HFFc6 (cell line): ENCODE measurements around the gene PIK3R1. TPM values are rescaled to one million over a fixed set of nuclear protein-coding genes. Genes with fewer than 3 reads are reported as not detected.

ENCODE experiments used
- DNase-seq: peaks from one replicate; pipeline ENCODE4 v3.0.0-alpha.2; 2018
- H3K27ac Mint-ChIP-seq: 2 replicates; pipeline ENCODE4 v1.8.0; 2020; ENCODE audit warnings: mild to moderate bottlenecking, mixed read lengths
- H3K27me3 Mint-ChIP-seq: 2 replicates; pipeline ENCODE4 v1.8.0; 2021; ENCODE audit warnings: mild to moderate bottlenecking, moderate library complexity, mixed read lengths; ENCODE audit not compliant: insufficient read depth
- H3K36me3 Mint-ChIP-seq: 2 replicates; pipeline ENCODE4 v1.8.0; 2021; ENCODE audit warnings: low read depth, mixed read lengths
- H3K4me1 Mint-ChIP-seq: 2 replicates; pipeline ENCODE4 v1.8.0; 2020; ENCODE audit warnings: low read depth, mixed read lengths
- H3K4me3 Mint-ChIP-seq: 2 replicates; pipeline ENCODE4 v1.8.0; 2020; ENCODE audit warnings: mild to moderate bottlenecking, moderate library complexity, mixed read lengths
- H3K9me3 Mint-ChIP-seq: 2 replicates; pipeline ENCODE4 v1.8.0; 2020; ENCODE audit warnings: mild to moderate bottlenecking, mixed read lengths
- CTCF ChIP-seq: fragments of 200-600 bp; sonication (generic); IDR thresholded peaks from 2 replicates; pipeline ENCODE4 v1.5.0; 2021; ENCODE audit warnings: antibody characterized with exemption, mild to moderate bottlenecking
- total RNA-seq, 6 experiments: library from RNA; stranded (reverse); fragmentation: NEBNext Ultra II Directional; extraction: Animal tissue kit (Norgen Biotek cat#: 25700); gene quantifications; 2 replicates in 1 of 6; 3 replicates in 5 of 6; pipeline ENCODE4 v1.2.3, GENCODE V29; 2021

Gene PIK3R1
- total RNA-seq, 6 experiments from 2014 or later, result 19.6 to 26.4 (median 22.4) TPM

- Mint-ChIP-seq H3K9me3 (no peaks in the 10 kb centered on the region), H3K36me3 (no peaks in the 10 kb centered on the region; the same call in 1 of the 2 replicates), H3K4me3 (no peak overlapping the region), H3K4me1 (peaks cover 48% of the 10 kb centered on the region), H3K27ac (no peak overlapping the region), H3K27me3 (no peaks in the 10 kb centered on the region)
- no peak for TF ChIP-seq CTCF
- DNase-seq, result no peak
These were observed 45.6 kb downstream of the PIK3R1 start for GRCh38 chr5:68261169-68261568.

GRCh38 chr5:68261569-68262065, 46.1 kb downstream of the PIK3R1 start:
- Mint-ChIP-seq H3K9me3 (no peaks in the 10 kb centered on the region), H3K4me1 (peaks cover 53% of the 10 kb centered on the region), H3K27ac (peak overlapping the region; percentile 48; the same call in 1 of the 2 replicates), H3K27me3 (no peaks in the 10 kb centered on the region), H3K36me3 (no peaks in the 10 kb centered on the region; the same call in 1 of the 2 replicates), H3K4me3 (no peak overlapping the region)
- peak; percentile 41 for DNase-seq
- TF ChIP-seq CTCF, result peak; percentile 71

- TF ChIP-seq CTCF, result no peak
- no peaks in the 10 kb centered on the region; the same call in 1 of the 2 replicates for H3K36me3 Mint-ChIP-seq
- H3K4me3 Mint-ChIP-seq, result no peak overlapping the region
- H3K27me3 Mint-ChIP-seq, result no peaks in the 10 kb centered on the region
- peak; percentile 51 for DNase-seq
- H3K9me3 Mint-ChIP-seq, result no peaks in the 10 kb centered on the region
- peak overlapping the region; percentile 47; the same call in 1 of the 2 replicates for H3K27ac Mint-ChIP-seq
- H3K4me1 Mint-ChIP-seq, result peaks cover 80% of the 10 kb centered on the region
These were observed 48.7 kb downstream of the PIK3R1 start for GRCh38 chr5:68264024-68264956.

- TF ChIP-seq CTCF, result no peak
- H3K4me1 Mint-ChIP-seq, result peaks cover 87% of the 10 kb centered on the region
- peak overlapping the region; percentile 58 for H3K4me3 Mint-ChIP-seq
- no peaks in the 10 kb centered on the region for H3K9me3 Mint-ChIP-seq
- no peaks in the 10 kb centered on the region for H3K27me3 Mint-ChIP-seq
- DNase-seq, result no peak
- H3K27ac Mint-ChIP-seq, result peak overlapping the region; percentile 72
- no peaks in the 10 kb centered on the region for H3K36me3 Mint-ChIP-seq
These were observed 49.8 kb downstream of the PIK3R1 start for GRCh38 chr5:68265347-68265746.

GRCh38 chr5:68265822-68266395, 50.4 kb downstream of the PIK3R1 start:
- Mint-ChIP-seq H3K4me1 (peaks cover 86% of the 10 kb centered on the region), H3K4me3 (peak overlapping the region; percentile 58), H3K36me3 (no peaks in the 10 kb centered on the region), H3K9me3 (no peaks in the 10 kb centered on the region), H3K27ac (peak overlapping the region; percentile 72), H3K27me3 (no peaks in the 10 kb centered on the region)
- TF ChIP-seq CTCF, result no peak
- no peak for DNase-seq
